K562 (cell line): Measurements from ENCODE around the gene GPD2.

Experiments
- PHF21A ChIP-seq: fragments of 450-650 bp; IDR thresholded peaks from 2 replicates; pipeline ENCODE4 v1.6.1; 2017; ENCODE audit warnings: low read depth, borderline replicate concordance
- XRCC4 ChIP-seq: IDR thresholded peaks from one replicate; pipeline ENCODE4 v1.6.1; 2011; ENCODE audit not compliant: insufficient read depth, insufficient read length; ENCODE audit errors: extremely low read depth

GRCh38 chr2:156536534-156536933 lies 100.4 kb downstream of the GPD2 start:
- no peak for TF ChIP-seq XRCC4
- no peak for TF ChIP-seq PHF21A
